Measurements from ENCODE around the gene MFAP2.

GRCh38 chr1:16965486-16966067, 14.8 kb downstream of the MFAP2 start:
- no peak for TF ChIP-seq TAF1 (IDR thresholded peaks at IDR 0.05; ENCODE audit: low read depth)
- TF ChIP-seq, protein P1, sequence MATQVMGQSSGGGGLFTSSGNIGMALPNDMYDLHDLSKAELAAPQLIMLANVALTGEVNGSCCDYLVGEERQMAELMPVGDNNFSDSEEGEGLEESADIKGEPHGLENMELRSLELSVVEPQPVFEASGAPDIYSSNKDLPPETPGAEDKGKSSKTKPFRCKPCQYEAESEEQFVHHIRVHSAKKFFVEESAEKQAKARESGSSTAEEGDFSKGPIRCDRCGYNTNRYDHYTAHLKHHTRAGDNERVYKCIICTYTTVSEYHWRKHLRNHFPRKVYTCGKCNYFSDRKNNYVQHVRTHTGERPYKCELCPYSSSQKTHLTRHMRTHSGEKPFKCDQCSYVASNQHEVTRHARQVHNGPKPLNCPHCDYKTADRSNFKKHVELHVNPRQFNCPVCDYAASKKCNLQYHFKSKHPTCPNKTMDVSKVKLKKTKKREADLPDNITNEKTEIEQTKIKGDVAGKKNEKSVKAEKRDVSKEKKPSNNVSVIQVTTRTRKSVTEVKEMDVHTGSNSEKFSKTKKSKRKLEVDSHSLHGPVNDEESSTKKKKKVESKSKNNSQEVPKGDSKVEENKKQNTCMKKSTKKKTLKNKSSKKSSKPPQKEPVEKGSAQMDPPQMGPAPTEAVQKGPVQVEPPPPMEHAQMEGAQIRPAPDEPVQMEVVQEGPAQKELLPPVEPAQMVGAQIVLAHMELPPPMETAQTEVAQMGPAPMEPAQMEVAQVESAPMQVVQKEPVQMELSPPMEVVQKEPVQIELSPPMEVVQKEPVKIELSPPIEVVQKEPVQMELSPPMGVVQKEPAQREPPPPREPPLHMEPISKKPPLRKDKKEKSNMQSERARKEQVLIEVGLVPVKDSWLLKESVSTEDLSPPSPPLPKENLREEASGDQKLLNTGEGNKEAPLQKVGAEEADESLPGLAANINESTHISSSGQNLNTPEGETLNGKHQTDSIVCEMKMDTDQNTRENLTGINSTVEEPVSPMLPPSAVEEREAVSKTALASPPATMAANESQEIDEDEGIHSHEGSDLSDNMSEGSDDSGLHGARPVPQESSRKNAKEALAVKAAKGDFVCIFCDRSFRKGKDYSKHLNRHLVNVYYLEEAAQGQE (IDR thresholded peaks at IDR 0.05; ENCODE audit: low read depth) = no peak
- no peak for TF ChIP-seq EP300 (IDR thresholded peaks at IDR 0.05; ENCODE audit: borderline replicate concordance)
- no peak for TF ChIP-seq YY1 (IDR thresholded peaks at IDR 0.05; ENCODE audit: low read depth)
- TF ChIP-seq NFIC (IDR thresholded peaks at IDR 0.05) = no peak
- no peak for TF ChIP-seq ZBTB7A (IDR thresholded peaks at IDR 0.05; ENCODE audit: low read depth)
- no peak for TF ChIP-seq RAD21 (IDR thresholded peaks at IDR 0.05; ENCODE audit: low read depth)
- TF ChIP-seq MAX (IDR thresholded peaks at IDR 0.05) = no peak
- no peak for TF ChIP-seq CREB1 (IDR thresholded peaks at IDR 0.05; ENCODE audit: low read depth)
- no peak for TF ChIP-seq EGR1 (IDR thresholded peaks at IDR 0.05)
- TF ChIP-seq CEBPB (IDR thresholded peaks at IDR 0.05) = no peak
